Naive thymus-derived CD4-positive, alpha-beta T cell (primary cell): ENCODE data around the gene PID1. TPM values are rescaled to one million over a fixed set of nuclear protein-coding genes. Genes with fewer than 3 reads are reported as not detected.

Experiments used
- ATAC-seq: fragments of 150-1000 bp; cut with Tn5 transposase; 2 replicates; pipeline ENCODE4 v1.10.0; 2021; ENCODE audit warnings: mild to moderate bottlenecking, moderate library complexity
- CTCF ChIA-PET: fragments of 350-600 bp; sonication (Branson Sonifier 250); formaldehyde crosslinking; loops from one replicate; lab custom pipeline; 2021; ENCODE audit warnings: antibody characterized with exemption; lab: Charles Lee
- POLR2A ChIA-PET: fragments of 350-600 bp; sonication (Branson Sonifier 250); formaldehyde crosslinking; loops from one replicate; lab custom pipeline; 2021; ENCODE audit warnings: antibody characterized with exemption, inconsistent platforms; lab: Charles Lee
- DNase-seq, 9 donors: peaks; one replicate each; pipeline versions ENCODE4 v3.0.0 to v3.0.0-alpha.2; 2020 to 2022; ENCODE audit warnings: mixed read lengths in 1 of 9
- H3K27ac ChIP-seq: one replicate; pipeline ENCODE4 v1.7.0; 2013; ENCODE audit warnings: mild to moderate bottlenecking, low read depth, low read length, moderate library complexity
- H3K27me3 ChIP-seq, 2 donors: one replicate each; pipeline ENCODE4 v1.7.0; 2013; ENCODE audit warnings: low read length in 2 of 2, mild to moderate bottlenecking in 2 of 2, moderate library complexity in 2 of 2; ENCODE audit not compliant: control insufficient read depth in 2 of 2, insufficient read depth in 2 of 2
- H3K36me3 ChIP-seq, 3 experiments: 1 replicate in 2 of 3; 2 replicates in 1 of 3; pipeline ENCODE4 v1.7.0; 2013; ENCODE audit warnings: low read length in 3 of 3, mild to moderate bottlenecking in 3 of 3, moderate library complexity in 1 of 3; ENCODE audit not compliant: insufficient read depth in 3 of 3, control insufficient read depth in 2 of 3
- H3K4me1 ChIP-seq, 2 donors: one replicate each; pipeline ENCODE4 v1.7.0; 2013; ENCODE audit warnings: low read length in 2 of 2, mild to moderate bottlenecking in 2 of 2, moderate library complexity in 1 of 2; ENCODE audit not compliant: control insufficient read depth in 2 of 2, insufficient read depth in 2 of 2
- H3K4me3 ChIP-seq: 2 replicates; pipeline ENCODE4 v1.7.0; 2013; ENCODE audit warnings: mild to moderate bottlenecking, low read length
- H3K9me3 ChIP-seq, 3 experiments: 1 replicate in 2 of 3; 2 replicates in 1 of 3; pipeline ENCODE4 v1.7.0; 2013; ENCODE audit warnings: low read length in 3 of 3; ENCODE audit not compliant: control insufficient read depth in 2 of 3
- H3K27ac Mint-ChIP-seq, 9 donors: one replicate each; pipeline ENCODE4 v1.8.0; 2020 to 2022; ENCODE audit warnings: mixed read lengths in 9 of 9, mild to moderate bottlenecking in 8 of 9, moderate library complexity in 5 of 9, inconsistent platforms in 2 of 9
- H3K27me3 Mint-ChIP-seq, 5 donors: one replicate each; pipeline ENCODE4 v1.8.0; 2021 to 2022; ENCODE audit warnings: mixed read lengths in 5 of 5, mild to moderate bottlenecking in 1 of 5
- H3K36me3 Mint-ChIP-seq, 5 donors: one replicate each; pipeline ENCODE4 v1.8.0; 2020 to 2022; ENCODE audit warnings: mixed read lengths in 5 of 5, mild to moderate bottlenecking in 3 of 5, inconsistent platforms in 1 of 5
- H3K4me1 Mint-ChIP-seq, 7 donors: one replicate each; pipeline ENCODE4 v1.8.0; 2020 to 2022; ENCODE audit warnings: mixed read lengths in 7 of 7, mild to moderate bottlenecking in 3 of 7, inconsistent platforms in 1 of 7
- H3K4me3 Mint-ChIP-seq, 10 donors: one replicate each; pipeline ENCODE4 v1.8.0; 2020 to 2022; ENCODE audit warnings: mild to moderate bottlenecking in 10 of 10, mixed read lengths in 10 of 10, moderate library complexity in 6 of 10, inconsistent platforms in 2 of 10
- H3K9me3 Mint-ChIP-seq, 11 donors: one replicate each; pipeline ENCODE4 v1.8.0; 2020 to 2022; ENCODE audit warnings: mixed read lengths in 11 of 11, mild to moderate bottlenecking in 4 of 11, inconsistent platforms in 1 of 11, moderate library complexity in 1 of 11
- intact Hi-C, 2 donors: fragments of 100-400 bp; cut with micrococcal nuclease; formaldehyde crosslinking; loops; one replicate each; pipeline ENCODE4 v1.15.1; 2023
- polyA plus RNA-seq, 2 donors: library from polyadenylated mRNA; unstranded; fragments of 300-500 nt; fragmentation: Illumina TruSeq; gene quantifications; one replicate each; pipeline ENCODE4 v1.2.3, GENCODE V29; 2021
- total RNA-seq, 6 experiments: library from RNA in 5 of 6; stranded (reverse) in 5 of 6; gene quantifications; 1 replicate in 5 of 6; 2 replicates in 1 of 6; pipeline ENCODE4 v1.2.3 and lab custom pipeline; 2021 to 2026

Gene PID1
- total and polyA plus RNA-seq, 7 experiments from 2014 or later, result 0.07 to 5.3 (median 1.1) TPM; not detected in 2

- Mint-ChIP-seq H3K9me3 (peaks cover 0 to 11% (median 1%) of the 10 kb centered on the region in 11 donors), H3K4me3 (no peak overlapping the region), H3K36me3 (peaks cover 0 to 2% (median 0%) of the 10 kb centered on the region in 5 donors), H3K27ac (no peak overlapping the region), H3K4me1 (no peaks in the 10 kb centered on the region), H3K27me3 (peaks cover 0 to 4% (median 0%) of the 10 kb centered on the region in 5 donors)
- POLR2A ChIA-PET, result no interaction called here
- no peak overlapping the region for H3K4me3 ChIP-seq
- no peak overlapping the region for H3K27ac ChIP-seq
- no peak for DNase-seq
- intact Hi-C loops, result no loop called here
- ATAC-seq, result no peak
- no peaks in the 10 kb centered on the region for H3K9me3 ChIP-seq
- no peaks in the 10 kb centered on the region for H3K27me3 ChIP-seq
- no peaks in the 10 kb centered on the region for H3K4me1 ChIP-seq
- no peaks in the 10 kb centered on the region for H3K36me3 ChIP-seq
- CTCF ChIA-PET, result no interaction called here
These were observed 18.1 kb downstream of the PID1 start for GRCh38 chr2:229252996-229253395.

GRCh38 chr2:229252280-229252679 is 18.8 kb downstream of the PID1 start:
- Mint-ChIP-seq H3K4me3 (no peak overlapping the region), H3K4me1 (no peaks in the 10 kb centered on the region), H3K27ac (no peak overlapping the region), H3K27me3 (peaks cover 0 to 4% (median 0%) of the 10 kb centered on the region in 5 donors), H3K9me3 (peaks cover 0 to 9% (median 2%) of the 10 kb centered on the region in 11 donors), H3K36me3 (no peaks in the 10 kb centered on the region)
- H3K27ac ChIP-seq, result no peak overlapping the region
- DNase-seq (no peak), ATAC-seq (no peak)
- H3K27me3 ChIP-seq, result no peaks in the 10 kb centered on the region
- ChIA-PET POLR2A (no interaction called here), CTCF (no interaction called here)
- H3K9me3 ChIP-seq, result no peaks in the 10 kb centered on the region
- intact Hi-C loops, result no loop called here
- no peaks in the 10 kb centered on the region for H3K36me3 ChIP-seq
- no peak overlapping the region for H3K4me3 ChIP-seq
- H3K4me1 ChIP-seq, result no peaks in the 10 kb centered on the region

- Histone ChIP-seq H3K36me3 (no peaks in the 10 kb centered on the region), H3K27me3 (no peaks in the 10 kb centered on the region), H3K9me3 (no peaks in the 10 kb centered on the region), H3K4me3 (no peak overlapping the region), H3K27ac (no peak overlapping the region), H3K4me1 (no peaks in the 10 kb centered on the region)
- POLR2A ChIA-PET, result no interaction called here
- Mint-ChIP-seq H3K27ac (no peak overlapping the region), H3K36me3 (no peaks in the 10 kb centered on the region), H3K4me3 (no peak overlapping the region), H3K4me1 (no peaks in the 10 kb centered on the region), H3K9me3 (peaks cover 0 to 13% (median 2%) of the 10 kb centered on the region in 11 donors), H3K27me3 (peaks cover 0 to 4% (median 0%) of the 10 kb centered on the region in 5 donors)
- intact Hi-C loops, result no loop called here
- ATAC-seq (no peak), DNase-seq (no peak)
- CTCF ChIA-PET, result no interaction called here
These were observed 21.6 kb downstream of the PID1 start for GRCh38 chr2:229249536-229249935.

GRCh38 chr2:229246334-229246733 is 24.8 kb downstream of the PID1 start:
- Histone ChIP-seq H3K36me3 (no peaks in the 10 kb centered on the region), H3K27me3 (no peaks in the 10 kb centered on the region), H3K27ac (no peak overlapping the region), H3K4me1 (no peaks in the 10 kb centered on the region), H3K4me3 (no peak overlapping the region), H3K9me3 (peaks cover 0 to under 1% (median 0%) of the 10 kb centered on the region in 3 experiments)
- Mint-ChIP-seq H3K27me3 (peaks cover 0 to 12% (median 0%) of the 10 kb centered on the region in 5 donors), H3K9me3 (peaks cover 5 to 25% (median 11%) of the 10 kb centered on the region in 11 donors), H3K4me1 (no peaks in the 10 kb centered on the region), H3K4me3 (no peak overlapping the region), H3K27ac (no peak overlapping the region), H3K36me3 (peaks cover 0 to 10% (median 0%) of the 10 kb centered on the region in 5 donors)
- intact Hi-C loops, result no loop called here
- POLR2A ChIA-PET, result no interaction called here
- CTCF ChIA-PET, result no interaction called here
- DNase-seq, result no peak
- no peak for ATAC-seq

GRCh38 chr2:229244975-229245374 is 26.1 kb downstream of the PID1 start:
- Histone ChIP-seq H3K4me1 (no peaks in the 10 kb centered on the region), H3K27me3 (no peaks in the 10 kb centered on the region), H3K27ac (no peak overlapping the region), H3K4me3 (no peak overlapping the region), H3K9me3 (peaks cover 0 to 5% (median 0%) of the 10 kb centered on the region in 3 experiments), H3K36me3 (no peaks in the 10 kb centered on the region)
- DNase-seq (no peak), ATAC-seq (no peak)
- ChIA-PET POLR2A (no interaction called here), CTCF (no interaction called here)
- peaks cover 0 to 8% (median 0%) of the 10 kb centered on the region in 5 donors for H3K27me3 Mint-ChIP-seq
- intact Hi-C loops, result no loop called here
- peaks cover 5 to 39% (median 17%) of the 10 kb centered on the region in 11 donors for H3K9me3 Mint-ChIP-seq
- H3K27ac Mint-ChIP-seq, result no peak overlapping the region
- H3K4me3 Mint-ChIP-seq, result no peak overlapping the region
- H3K4me1 Mint-ChIP-seq, result no peaks in the 10 kb centered on the region
- H3K36me3 Mint-ChIP-seq, result peaks cover 0 to 10% (median 0%) of the 10 kb centered on the region in 5 donors

- no peak overlapping the region for H3K27ac ChIP-seq
- peaks cover 0 to 8% (median 0%) of the 10 kb centered on the region in 5 donors for H3K27me3 Mint-ChIP-seq
- no peaks in the 10 kb centered on the region for H3K4me1 Mint-ChIP-seq
- DNase-seq, result no peak
- H3K36me3 Mint-ChIP-seq, result peaks cover 0 to 10% (median 0%) of the 10 kb centered on the region in 5 donors
- H3K27me3 ChIP-seq, result no peaks in the 10 kb centered on the region
- ATAC-seq, result no peak
- H3K4me3 ChIP-seq, result no peak overlapping the region
- H3K4me3 Mint-ChIP-seq, result no peak overlapping the region
- H3K4me1 ChIP-seq, result no peaks in the 10 kb centered on the region
- intact Hi-C loops, result no loop called here
- ChIA-PET CTCF (interaction anchor here (0.7 kb wide), 1 partner anchor 148 kb away, joined by 3 read pairs; no protein-coding TSS in a partner anchor), POLR2A (no interaction called here)
- peaks cover 0 to 5% (median 0%) of the 10 kb centered on the region in 3 experiments for H3K9me3 ChIP-seq
- H3K27ac Mint-ChIP-seq, result no peak overlapping the region
- H3K36me3 ChIP-seq, result no peaks in the 10 kb centered on the region
- peaks cover 5 to 48% (median 17%) of the 10 kb centered on the region in 11 donors for H3K9me3 Mint-ChIP-seq
These were observed 27.1 kb downstream of the PID1 start for GRCh38 chr2:229243890-229244560.
